ENCODE results near the gene ZNF593.

DNA sequence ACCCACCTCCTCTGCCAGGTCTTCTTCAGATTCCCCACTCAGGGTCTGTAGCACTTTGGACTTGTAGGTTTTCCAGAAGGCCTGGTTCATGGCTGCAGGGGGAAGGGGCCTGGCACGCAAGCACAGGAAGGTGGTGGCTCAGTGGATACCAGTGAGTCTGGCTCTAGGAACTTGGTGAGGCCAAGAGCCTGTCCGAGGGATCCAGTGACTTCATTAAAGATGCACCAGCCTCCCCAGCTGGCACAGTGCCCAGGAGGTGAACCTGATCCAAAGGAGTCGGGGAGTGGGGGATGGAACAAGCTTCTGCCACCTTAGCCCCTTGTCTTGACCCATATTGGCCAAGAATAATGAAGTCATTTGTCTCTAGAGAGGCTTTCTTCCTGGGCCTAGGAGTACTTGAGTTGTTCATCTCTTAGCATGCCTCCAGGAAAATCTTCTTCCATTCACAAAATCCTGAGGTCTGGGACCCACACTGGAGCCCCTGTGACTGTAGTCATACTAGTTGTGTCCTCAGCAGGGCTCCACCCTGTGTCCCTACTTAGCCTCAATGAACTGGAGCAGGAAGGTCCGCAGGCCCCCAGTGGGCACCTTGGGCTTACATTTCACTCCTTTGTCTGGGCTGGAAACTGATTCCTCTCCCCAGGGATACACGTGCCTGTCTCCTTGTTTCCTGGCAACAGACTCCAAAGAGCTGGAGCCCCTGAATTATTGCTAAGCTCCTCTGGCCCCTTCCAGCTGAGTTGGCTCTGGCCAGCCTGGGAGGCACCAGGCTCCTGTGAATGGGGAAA is 1.1 kb upstream of the ZNF593 start, which contains the start of gene C1orf232:
- no peak for TF ChIP-seq POLR2A (IDR thresholded peaks at IDR 0.05; ENCODE audit: low read length)
- TF ChIP-seq GATA1 (IDR thresholded peaks at IDR 0.05; ENCODE audit: low read depth, low read length): no peak

Data from erythroblast (primary cell).